Tibial nerve (tissue), 4 donors: ENCODE measurements around the gene JUNB. TPM values are rescaled to one million over a fixed set of nuclear protein-coding genes. Genes with fewer than 3 reads are reported as not detected.

Experiments used
- DNase-seq, 2 donors: peaks; one replicate each; pipeline ENCODE4 v3.0.0-alpha.2; 2019; ENCODE audit warnings: low spot score in 2 of 2
- H3K27ac ChIP-seq, 4 donors: fragments of 200-600 bp; sonication (generic) in 3 of 4; one replicate each; pipeline ENCODE4 v1.5.1; 2017 to 2019; ENCODE audit warnings: mild to moderate bottlenecking in 1 of 4
- H3K27me3 ChIP-seq, 2 donors: fragments of 200-600 bp; sonication (generic) in 1 of 2; one replicate each; pipeline versions ENCODE4 v1.5.1 to v1.6.0; 2017 to 2019
- H3K36me3 ChIP-seq, 3 donors: fragments of 200-600 bp; sonication (generic); one replicate each; pipeline ENCODE4 v1.5.1; 2018 to 2019
- H3K4me1 ChIP-seq, 4 donors: fragments of 200-600 bp; sonication (generic) in 3 of 4; one replicate each; pipeline ENCODE4 v1.5.1; 2017 to 2019
- H3K4me3 ChIP-seq, 4 donors: fragments of 200-600 bp; sonication (generic) in 3 of 4; one replicate each; pipeline ENCODE4 v1.5.1; 2017 to 2019; ENCODE audit warnings: mild to moderate bottlenecking in 1 of 4, moderate library complexity in 1 of 4
- H3K9me3 ChIP-seq, 4 donors: fragments of 200-600 bp; sonication (generic) in 3 of 4; one replicate each; pipeline ENCODE4 v1.5.1; 2017 to 2019
- EP300 ChIP-seq, 2 donors: sonication (generic); formaldehyde crosslinking; IDR thresholded peaks; one replicate each; pipeline ENCODE4 v1.6.1; 2017; ENCODE audit warnings: antibody characterized with exemption in 2 of 2, mild to moderate bottlenecking in 1 of 2
- POLR2A ChIP-seq, 2 donors: fragments of 450-650 bp; IDR thresholded peaks; one replicate each; pipeline ENCODE4 v1.6.1; 2017; ENCODE audit warnings: antibody characterized with exemption in 2 of 2, mild to moderate bottlenecking in 2 of 2, moderate library complexity in 2 of 2
- WGBS, 2 donors: methylation state at CpG; one replicate each; pipeline ENCODE4 v1.1.5; 2018; 5-methylcytosine and 5-hydroxymethylcytosine counted together
- total RNA-seq, 4 donors: library from RNA; depleted of rRNA; stranded (reverse); fragments of >200 nt; gene quantifications; one replicate each; pipeline ENCODE4 v1.1.0, GENCODE V29; 2016
- TF ChIP-seq, protein P1 (sequence below), 5 experiments: fragments of 200-600 bp in 3 of 5; fragments of 450-650 bp in 2 of 5; sonication (generic) in 3 of 5; IDR thresholded peaks; one replicate each; pipeline ENCODE4 v1.5.1; 2016 to 2019; ENCODE audit warnings: antibody characterized with exemption in 5 of 5, mild to moderate bottlenecking in 3 of 5, moderate library complexity in 2 of 5

The JUNB gene
- total RNA-seq, 4 donors from 2014 or later = 421 to 676 (median 613) TPM

DNA sequence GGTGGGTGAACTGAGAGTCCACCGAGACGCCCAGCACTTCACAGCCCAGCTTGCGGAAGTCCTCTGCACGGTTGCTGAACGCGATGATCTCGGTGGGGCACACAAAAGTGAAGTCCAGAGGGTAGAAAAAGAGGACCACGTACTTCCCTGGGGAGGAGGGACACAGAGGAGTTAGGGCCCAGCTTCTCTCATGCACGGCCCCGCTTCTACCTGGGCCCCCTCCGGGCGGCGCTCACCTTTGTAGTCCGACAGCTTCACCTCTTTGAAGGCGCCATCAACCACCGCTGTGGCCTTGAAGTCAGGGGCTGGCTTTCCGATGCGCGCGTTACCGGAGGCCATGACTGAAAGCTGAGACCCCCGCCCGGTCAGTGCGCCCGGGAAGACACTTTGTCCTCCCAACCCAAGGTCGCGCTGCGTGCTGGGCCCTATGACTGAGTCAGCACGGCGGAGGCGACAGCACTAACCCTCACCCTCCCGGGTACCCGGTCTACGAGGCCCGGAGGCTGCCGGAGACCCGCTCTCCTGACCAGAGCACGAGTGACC, 9.7 kb downstream of the JUNB start:
- no peaks in the 10 kb centered on the region for H3K9me3 ChIP-seq
- whole genome bisulfite sequencing, 2 donors = 8 to 12% methylated on average over 21 to 32 of the region's 38 CpGs
- DNase-seq = no peak
- H3K4me3 ChIP-seq = peak overlapping the region; percentile 64 to 82 (median 78)
- H3K4me1 ChIP-seq = peaks cover 0 to 34% (median 13%) of the 10 kb centered on the region in 4 donors
- H3K36me3 ChIP-seq = peaks cover 0 to 31% (median 0%) of the 10 kb centered on the region in 3 donors
- peak overlapping the region; percentile 67 to 88 (median 80) for H3K27ac ChIP-seq
- H3K27me3 ChIP-seq = no peaks in the 10 kb centered on the region
- TF ChIP-seq, protein P1, sequence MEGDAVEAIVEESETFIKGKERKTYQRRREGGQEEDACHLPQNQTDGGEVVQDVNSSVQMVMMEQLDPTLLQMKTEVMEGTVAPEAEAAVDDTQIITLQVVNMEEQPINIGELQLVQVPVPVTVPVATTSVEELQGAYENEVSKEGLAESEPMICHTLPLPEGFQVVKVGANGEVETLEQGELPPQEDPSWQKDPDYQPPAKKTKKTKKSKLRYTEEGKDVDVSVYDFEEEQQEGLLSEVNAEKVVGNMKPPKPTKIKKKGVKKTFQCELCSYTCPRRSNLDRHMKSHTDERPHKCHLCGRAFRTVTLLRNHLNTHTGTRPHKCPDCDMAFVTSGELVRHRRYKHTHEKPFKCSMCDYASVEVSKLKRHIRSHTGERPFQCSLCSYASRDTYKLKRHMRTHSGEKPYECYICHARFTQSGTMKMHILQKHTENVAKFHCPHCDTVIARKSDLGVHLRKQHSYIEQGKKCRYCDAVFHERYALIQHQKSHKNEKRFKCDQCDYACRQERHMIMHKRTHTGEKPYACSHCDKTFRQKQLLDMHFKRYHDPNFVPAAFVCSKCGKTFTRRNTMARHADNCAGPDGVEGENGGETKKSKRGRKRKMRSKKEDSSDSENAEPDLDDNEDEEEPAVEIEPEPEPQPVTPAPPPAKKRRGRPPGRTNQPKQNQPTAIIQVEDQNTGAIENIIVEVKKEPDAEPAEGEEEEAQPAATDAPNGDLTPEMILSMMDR (IDR thresholded peaks at IDR 0.05) = peak in 1 of 5 experiments; percentile 2
- no peak for TF ChIP-seq EP300 (IDR thresholded peaks at IDR 0.05)

DNA sequence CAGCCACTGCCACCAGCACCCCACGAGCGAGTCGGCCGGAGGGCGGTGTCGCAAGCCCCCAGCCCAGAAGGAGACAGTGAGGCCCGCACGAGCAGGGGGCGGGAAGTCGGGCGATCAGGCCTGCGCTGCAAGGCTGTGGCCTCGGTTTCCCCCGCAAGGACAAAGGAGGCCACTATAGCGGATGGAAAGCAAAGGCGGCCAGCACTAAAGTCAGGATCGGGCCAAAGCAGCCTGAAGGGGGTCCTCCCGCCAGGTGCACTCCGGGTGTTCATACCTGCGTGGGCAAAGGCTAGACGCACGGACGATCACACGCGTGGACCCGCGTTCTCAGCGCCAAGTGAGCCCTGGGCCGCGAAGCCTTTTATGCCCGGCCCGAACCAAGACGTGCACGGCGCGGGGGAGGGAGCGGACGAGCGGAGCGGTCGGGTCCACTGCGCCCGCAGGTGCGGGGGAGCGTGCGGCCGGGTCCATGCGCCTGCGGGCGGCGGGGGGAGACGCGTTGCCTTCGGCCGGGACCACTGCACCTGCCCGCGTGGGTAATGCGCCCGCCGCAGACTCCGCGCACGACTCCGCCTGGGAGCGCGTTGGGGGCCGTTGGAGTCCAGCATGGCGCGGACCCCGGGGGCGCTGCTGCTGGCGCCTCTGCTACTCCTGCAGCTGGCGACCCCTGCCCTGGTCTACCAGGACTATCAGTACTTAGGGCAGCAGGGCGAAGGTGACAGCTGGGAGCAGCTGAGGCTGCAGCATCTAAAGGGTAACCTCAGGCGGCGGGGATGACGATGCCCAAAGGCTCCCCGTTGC, 10.4 kb downstream of the JUNB start, which contains the start of the genes PRDX2 and THSD8:
Gene PRDX2, minus strand, starts transcription at position 335 of the 801 bp plus-strand sequence. CDS start 539 bp downstream, outside the sequence.
Gene THSD8, plus strand, starts transcription at position 604 of the 801 bp plus-strand sequence. Its CDS starts 3 bp downstream, at position 607.
- Histone ChIP-seq H3K9me3 (no peaks in the 10 kb centered on the region), H3K27me3 (no peaks in the 10 kb centered on the region), H3K4me1 (peaks cover 0 to 32% (median 10%) of the 10 kb centered on the region in 4 donors), H3K27ac (peak within 1 kb of the TSS; percentile 67 to 88 (median 80)), H3K4me3 (peak within 1 kb of the TSS; percentile 64 to 82 (median 78)), H3K36me3 (peaks cover 0 to 31% (median 0%) of the 10 kb centered on the region in 3 donors)
- TF ChIP-seq EP300 (IDR thresholded peaks at IDR 0.05) (peak in 1 of 2 donors; percentile 89), POLR2A (IDR thresholded peaks at IDR 0.05) (peak; percentile 53 to 79)
- TF ChIP-seq, protein P1 (IDR thresholded peaks at IDR 0.05) = peak in 1 of 5 experiments; percentile 8
- peak in 1 of 2 donors; percentile 47 for DNase-seq
- WGBS, 2 donors = 0 to 1% methylated on average over 15 to 43 of the region's 78 CpGs

DNA sequence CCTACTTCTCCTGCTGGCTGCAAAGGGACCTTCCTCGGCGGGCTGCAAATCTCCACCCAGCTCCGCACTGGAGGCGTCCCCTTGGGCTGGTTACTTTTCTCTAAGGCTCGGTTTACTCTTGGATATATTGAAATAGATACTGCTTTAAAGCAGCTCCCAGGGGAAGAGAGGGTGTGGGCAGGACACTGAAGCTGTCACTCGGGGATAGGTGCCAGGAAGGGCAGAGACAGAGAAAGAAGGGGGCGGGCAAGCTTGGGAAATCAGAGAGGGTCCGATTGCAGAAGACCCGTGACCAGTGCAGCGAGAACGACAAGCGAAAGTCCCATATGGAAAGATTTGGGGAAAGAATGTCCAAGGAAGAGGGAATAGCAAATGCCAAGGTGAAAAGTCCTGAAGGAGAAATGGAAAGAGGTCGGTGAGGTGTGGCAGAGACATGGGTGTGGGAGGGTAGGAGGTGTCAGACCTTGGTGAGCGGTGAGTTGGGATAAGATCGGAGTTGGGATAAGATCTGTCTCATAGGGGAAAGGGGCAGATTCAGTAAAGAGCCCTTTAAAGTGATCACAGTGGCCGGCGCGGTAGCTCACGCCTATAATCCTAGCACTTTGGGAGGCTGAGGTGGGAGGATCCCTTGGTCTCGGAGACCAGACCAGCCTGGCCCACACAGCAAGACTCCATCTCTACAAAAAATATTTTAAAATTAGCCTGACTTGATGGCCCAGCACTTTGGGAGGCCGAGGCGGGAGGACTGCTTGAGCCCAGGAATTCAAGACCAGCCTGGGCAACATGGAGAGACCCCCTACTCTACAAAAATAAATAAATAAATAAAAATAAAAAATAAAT, 11.2 kb downstream of the JUNB start:
- no peak for DNase-seq
- Histone ChIP-seq H3K4me1 (peaks cover 0 to 38% (median 16%) of the 10 kb centered on the region in 4 donors), H3K36me3 (peaks cover 0 to 27% (median 0%) of the 10 kb centered on the region in 3 donors), H3K27me3 (no peaks in the 10 kb centered on the region), H3K27ac (peak overlapping the region in 2 of 4 donors; percentile 81 to 88), H3K4me3 (peak overlapping the region; percentile 64 to 82 (median 78)), H3K9me3 (no peaks in the 10 kb centered on the region)
- 44% methylated on average over 22 of the region's 22 CpGs for WGBS, 2 donors
- TF ChIP-seq EP300 (IDR thresholded peaks at IDR 0.05) = no peak
- TF ChIP-seq, protein P1 (IDR thresholded peaks at IDR 0.05) = no peak

DNA sequence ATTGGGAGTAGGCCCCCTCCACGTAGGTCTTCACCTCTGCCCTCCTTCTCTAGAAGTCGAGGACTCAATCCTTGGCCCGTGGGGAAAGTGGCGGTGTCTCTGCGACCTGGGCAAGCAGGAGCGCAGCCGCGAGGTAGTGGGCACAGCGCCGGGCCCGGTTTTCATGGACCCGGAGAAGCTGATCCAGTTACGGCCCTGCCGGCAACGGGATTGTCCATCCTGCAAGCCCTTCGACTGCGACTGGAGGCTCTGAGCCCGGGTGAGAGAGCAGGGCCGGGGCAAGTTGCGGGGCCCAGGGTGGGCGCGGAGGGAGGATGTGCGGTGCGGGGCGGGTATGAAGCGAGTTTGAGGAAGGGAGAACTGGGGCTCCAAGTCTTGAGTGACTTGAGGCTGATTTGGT, 12.8 kb downstream of the JUNB start:
- no peak overlapping the region for H3K4me3 ChIP-seq
- 92 to 94% methylated on average over 26 of the region's 26 CpGs for WGBS, 2 donors
- peaks cover 0 to 26% (median 0%) of the 10 kb centered on the region in 3 donors for H3K36me3 ChIP-seq
- H3K9me3 ChIP-seq = no peaks in the 10 kb centered on the region
- no peak for DNase-seq
- TF ChIP-seq EP300 (IDR thresholded peaks at IDR 0.05) (no peak), POLR2A (IDR thresholded peaks at IDR 0.05) (no peak)
- TF ChIP-seq, protein P1 (IDR thresholded peaks at IDR 0.05) = no peak
- no peaks in the 10 kb centered on the region for H3K27me3 ChIP-seq
- H3K4me1 ChIP-seq = peaks cover 0 to 39% (median 16%) of the 10 kb centered on the region in 4 donors
- H3K27ac ChIP-seq = no peak overlapping the region
